ENCODE measurements around the gene MEI1. TPM values are rescaled to one million over a fixed set of nuclear protein-coding genes. Genes with fewer than 3 reads are reported as not detected.
A peak's percentile ranks its signal among the peaks of the same experiment; 100 is the strongest.

MEI1 gene
- total RNA-seq, 6 donors from 2014 or later: 0.89 to 20.7 (median 5.7) TPM

GRCh38 chr22:41841085-41841712 is 141.9 kb downstream of the MEI1 start:
- Histone ChIP-seq H3K4me1 (peaks cover 31 to 67% (median 55%) of the 10 kb centered on the region in 4 donors), H3K27me3 (no peaks in the 10 kb centered on the region), H3K4me3 (no peak overlapping the region), H3K9me3 (no peaks in the 10 kb centered on the region), H3K27ac (peak overlapping the region in 3 of 4 donors; percentile 44 to 59 (median 51)), H3K36me3 (peaks cover 0 to 10% (median 6%) of the 10 kb centered on the region in 4 donors)
- WGBS, 2 donors: 51 to 55% methylated on average over 3 of the region's 3 CpGs
- no peak for TF ChIP-seq POLR2AphosphoS5 (IDR thresholded peaks at IDR 0.05)
- no peak for TF ChIP-seq EP300 (IDR thresholded peaks at IDR 0.05)
- TF ChIP-seq POLR2A (IDR thresholded peaks at IDR 0.05): no peak
- TF ChIP-seq CTCF (IDR thresholded peaks at IDR 0.05): no peak
- ATAC-seq (ENCODE audit: low FRiP score in 2 of 2) (peak in 1 of 2 donors; percentile 53), DNase-seq (no peak)

- H3K27ac ChIP-seq: peak overlapping the region in 3 of 4 donors; percentile 19 to 56 (median 38)
- H3K4me1 ChIP-seq: peaks cover 36 to 87% (median 73%) of the 10 kb centered on the region in 4 donors
- no peak for DNase-seq
- TF ChIP-seq CTCF (IDR thresholded peaks at IDR 0.05): no peak
- no peak for TF ChIP-seq POLR2AphosphoS5 (IDR thresholded peaks at IDR 0.05)
- TF ChIP-seq EP300 (IDR thresholded peaks at IDR 0.05): no peak
- TF ChIP-seq POLR2A (IDR thresholded peaks at IDR 0.05): no peak
- WGBS, 2 donors: 76 to 78% methylated on average over 8 of the region's 8 CpGs
- no peaks in the 10 kb centered on the region for H3K27me3 ChIP-seq
- H3K9me3 ChIP-seq: no peaks in the 10 kb centered on the region
- H3K4me3 ChIP-seq: no peak overlapping the region
- peaks cover 0 to 3% (median 1%) of the 10 kb centered on the region in 4 donors for H3K36me3 ChIP-seq
- ATAC-seq (ENCODE audit: low FRiP score in 2 of 2): no peak
Measured at GRCh38 chr22:41842996-41843970, 144.0 kb downstream of the MEI1 start.

DNA sequence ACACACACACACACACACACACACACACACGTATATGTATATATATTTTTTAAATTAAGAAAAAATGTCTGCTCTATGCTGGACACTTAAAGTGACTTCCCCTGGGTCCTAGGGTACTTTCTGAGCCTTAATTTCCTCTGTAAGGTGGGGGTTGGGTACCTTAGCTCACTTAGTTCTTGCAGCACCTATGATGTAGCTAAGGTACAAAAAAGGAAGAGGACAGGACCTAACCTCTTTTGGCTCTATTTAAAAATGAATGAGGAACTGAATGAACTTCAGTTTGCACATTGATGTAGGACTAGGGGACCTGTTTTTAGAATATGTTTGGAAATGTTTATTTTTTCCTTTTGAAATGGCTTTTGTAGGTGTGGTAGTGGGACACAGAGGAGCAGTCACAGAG is 144.7 kb downstream of the MEI1 start:
- TF ChIP-seq POLR2AphosphoS5 (IDR thresholded peaks at IDR 0.05) (no peak), CTCF (IDR thresholded peaks at IDR 0.05) (no peak), POLR2A (IDR thresholded peaks at IDR 0.05) (no peak), EP300 (IDR thresholded peaks at IDR 0.05) (no peak)
- no peak overlapping the region for H3K4me3 ChIP-seq
- peaks cover 43 to 88% (median 76%) of the 10 kb centered on the region in 4 donors for H3K4me1 ChIP-seq
- H3K36me3 ChIP-seq: peaks cover 0 to 3% (median 1%) of the 10 kb centered on the region in 4 donors
- 52 to 74% methylated on average over 1 of the region's 1 CpG for WGBS, 2 donors
- no peaks in the 10 kb centered on the region for H3K9me3 ChIP-seq
- H3K27me3 ChIP-seq: no peaks in the 10 kb centered on the region
- H3K27ac ChIP-seq: peak overlapping the region in 3 of 4 donors; percentile 5 to 45 (median 36)
- DNase-seq (no peak), ATAC-seq (ENCODE audit: low FRiP score in 2 of 2) (no peak)

DNA sequence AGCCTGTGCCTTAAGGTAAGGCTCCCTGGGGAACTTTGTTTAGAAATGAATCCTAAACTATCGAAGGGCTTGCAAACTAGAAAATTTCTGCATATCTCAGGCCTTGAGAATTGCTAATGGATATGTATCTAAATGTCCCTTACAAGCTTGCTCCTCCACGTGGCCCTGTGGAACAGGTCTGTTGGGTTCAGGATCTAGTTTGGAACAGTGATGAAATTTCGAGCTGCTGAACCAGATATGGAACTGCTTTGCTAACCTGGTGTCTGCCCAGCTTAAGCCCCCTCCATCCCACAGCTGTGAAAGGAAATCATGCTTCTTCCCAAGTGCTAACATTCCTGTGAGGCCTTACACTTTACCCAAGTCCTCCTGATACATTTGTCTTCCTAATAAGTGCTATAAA is 145.2 kb downstream of the MEI1 start:
- DNase-seq (peak in 1 of 2 donors; percentile 82), ATAC-seq (ENCODE audit: low FRiP score in 2 of 2) (peak in 1 of 2 donors; percentile 74)
- peaks cover 43 to 90% (median 76%) of the 10 kb centered on the region in 4 donors for H3K4me1 ChIP-seq
- TF ChIP-seq POLR2AphosphoS5 (IDR thresholded peaks at IDR 0.05) (no peak), POLR2A (IDR thresholded peaks at IDR 0.05) (no peak), EP300 (IDR thresholded peaks at IDR 0.05) (peak in 1 of 4 donors; percentile 11), CTCF (IDR thresholded peaks at IDR 0.05) (no peak)
- H3K27ac ChIP-seq: peak overlapping the region in 3 of 4 donors; percentile 5 to 45 (median 36)
- H3K4me3 ChIP-seq: no peak overlapping the region
- 42 to 53% methylated on average over 1 to 3 of the region's 3 CpGs for WGBS, 2 donors
- H3K36me3 ChIP-seq: peaks cover 0 to 3% (median 1%) of the 10 kb centered on the region in 4 donors
- no peaks in the 10 kb centered on the region for H3K9me3 ChIP-seq
- no peaks in the 10 kb centered on the region for H3K27me3 ChIP-seq

Measured in upper lobe of left lung (tissue), 6 donors.